HepG2 (cell line): ENCODE results near the gene PHYH. TPM values are rescaled to one million over a fixed set of nuclear protein-coding genes. Genes with fewer than 3 reads are reported as not detected.

ENCODE experiments used
- ATAC-seq: fragments of 200-7000 bp; cut with Tn5 transposase; 3 replicates; pipeline ENCODE4 v1.9.1; 2020; ENCODE audit warnings: mild to moderate bottlenecking, moderate library complexity
- BruUV-seq: library from RNA; stranded (reverse); fragments of 400-500 nt; replicated peaks from 2 replicates; lab custom pipeline; 2021; lab: Mats Ljungman, UMichigan
- CTCF ChIA-PET: fragments of 300-600 bp; formaldehyde crosslinking; extraction: SDS; loops from one replicate; lab custom pipeline; 2021; ENCODE audit warnings: low total read pairs, inconsistent platforms, low intra/inter-chr PET ratio; lab: Yijun Ruan, JAX
- POLR2A ChIA-PET: fragments of 350-600 bp; sonication (Branson Sonifier 250); formaldehyde crosslinking; loops from one replicate; lab custom pipeline; 2020; ENCODE audit warnings: antibody characterized with exemption, inconsistent platforms; lab: Yijun Ruan, JAX
- DNase-seq: peaks from one replicate; pipeline ENCODE4 v3.0.0-alpha.2; 2015; ENCODE audit warnings: low spot score
- FAIRE-seq: peaks from 3 replicates; lab custom pipeline; 2011; peaks lifted over from hg19 to GRCh38; lab: Jason Lieb, UNC
- H2AFZ ChIP-seq: one replicate; pipeline ENCODE4 v1.6.1; 2011; ENCODE audit warnings: low read length, inconsistent platforms
- H3K27ac ChIP-seq: fragments of 300-600 bp; 3 replicates; pipeline ENCODE4 v1.8.0; 2011; ENCODE audit warnings: mixed run types, mild to moderate bottlenecking, mixed read lengths, low read length, inconsistent platforms; ENCODE audit not compliant: insufficient read depth; ENCODE audit errors: extremely low read length
- H3K27me3 ChIP-seq, 2 experiments: fragments of 200-600 bp in 1 of 2; 2 replicates in 1 of 2; 3 replicates in 1 of 2; pipeline versions ENCODE4 v1.6.0 to v1.8.0; 2011; ENCODE audit warnings: low read length in 2 of 2, mild to moderate bottlenecking in 2 of 2, moderate library complexity in 2 of 2, inconsistent platforms in 1 of 2; ENCODE audit not compliant: insufficient read depth in 2 of 2, control insufficient read depth in 1 of 2
- H3K36me3 ChIP-seq, 2 experiments: fragments of 200-600 bp in 1 of 2; replicated peaks in 1 of 2; 2 replicates in 1 of 2; 3 replicates in 1 of 2; pipeline versions ENCODE4 v1.5.1 to v1.8.0; 2011; ENCODE audit warnings: low read length in 2 of 2, inconsistent platforms in 1 of 2; ENCODE audit not compliant: insufficient read depth in 2 of 2, control insufficient read depth in 1 of 2
- H3K4me1 ChIP-seq: 2 replicates; pipeline ENCODE4 v1.5.1; 2012; ENCODE audit warnings: low read length, inconsistent platforms; ENCODE audit not compliant: insufficient read depth
- H3K4me2 ChIP-seq: 2 replicates; pipeline ENCODE4 v1.6.0; 2011; ENCODE audit warnings: low read depth, low read length, inconsistent platforms
- H3K4me3 ChIP-seq, 3 experiments: fragments of 200-600 bp in 1 of 3; sonication (generic), shearing (Covaris generic) in 1 of 3; replicated peaks in 1 of 3; 2 replicates each; pipeline ENCODE4 v1.5.1; 2011 to 2016; ENCODE audit warnings: low read length in 3 of 3, inconsistent platforms in 2 of 3, low read depth in 2 of 3, mild to moderate bottlenecking in 2 of 3, control low read depth in 1 of 3, mixed read lengths in 1 of 3; ENCODE audit not compliant: insufficient read depth in 1 of 3
- H3K79me2 ChIP-seq: one replicate; pipeline ENCODE4 v1.6.1; 2011; ENCODE audit warnings: low read length, inconsistent platforms; ENCODE audit not compliant: insufficient read depth
- H3K9ac ChIP-seq: 2 replicates; pipeline ENCODE4 v1.6.0; 2011; ENCODE audit warnings: mild to moderate bottlenecking, low read depth, low read length, inconsistent platforms; ENCODE audit not compliant: insufficient read depth
- H3K9me3 ChIP-seq: 2 replicates; pipeline ENCODE4 v1.5.1; 2012; ENCODE audit warnings: mild to moderate bottlenecking, low read length
- H4K20me1 ChIP-seq: 2 replicates; pipeline ENCODE4 v1.6.0; 2011; ENCODE audit warnings: inconsistent platforms, mild to moderate bottlenecking, low read length, moderate library complexity; ENCODE audit not compliant: insufficient read depth
- BCL6 ChIP-seq: IDR thresholded peaks from 2 replicates; pipeline ENCODE4 v1.6.1; 2016; ENCODE audit warnings: missing genetic modification reagents, missing compliant biosample characterization
- FOXA3 ChIP-seq: IDR thresholded peaks from 2 replicates; pipeline ENCODE4 v1.6.1; 2016; ENCODE audit warnings: missing genetic modification reagents, missing compliant biosample characterization
- HNF1B ChIP-seq: sonication (generic); formaldehyde crosslinking; IDR thresholded peaks from 2 replicates; pipeline ENCODE4 v1.5.1; 2020; ENCODE audit warnings: mild to moderate bottlenecking, moderate library complexity, missing genetic modification reagents
- HNF4A ChIP-seq: sonication (generic); formaldehyde crosslinking; IDR thresholded peaks from 2 replicates; pipeline ENCODE4 v1.4.0; 2020; ENCODE audit warnings: missing genetic modification reagents
- HNRNPUL1 ChIP-seq: fragments of 200-400 bp; formaldehyde crosslinking; IDR thresholded peaks from 2 replicates; pipeline ENCODE4 v1.6.1; 2017; ENCODE audit warnings: low read depth, mild to moderate bottlenecking, low read length, moderate library complexity
- RAD51 ChIP-seq: fragments of 450-650 bp; IDR thresholded peaks from 2 replicates; pipeline ENCODE4 v1.6.1; 2016; ENCODE audit warnings: borderline replicate concordance
- RFX1 ChIP-seq: fragments of 450-650 bp; IDR thresholded peaks from 2 replicates; pipeline ENCODE4 v1.6.1; 2017
- U2AF1 ChIP-seq: fragments of 200-400 bp; formaldehyde crosslinking; optimal IDR thresholded peaks from 2 replicates; pipeline ENCODE3; 2017; ENCODE audit warnings: mild to moderate bottlenecking, low read depth, low read length
- ZFP1 ChIP-seq: IDR thresholded peaks from 2 replicates; pipeline ENCODE4 v1.6.1; 2016
- ZNF264 ChIP-seq: sonication (generic); formaldehyde crosslinking; IDR thresholded peaks from 2 replicates; pipeline ENCODE4 v1.4.0; 2020; ENCODE audit warnings: missing genetic modification reagents
- ZNF282 ChIP-seq: fragments of 450-650 bp; IDR thresholded peaks from 2 replicates; pipeline ENCODE4 v1.6.1; 2018; ENCODE audit not compliant: partially characterized antibody
- ZNF678 ChIP-seq: sonication (generic); formaldehyde crosslinking; IDR thresholded peaks from 2 replicates; pipeline ENCODE4 v1.4.0; 2020; ENCODE audit warnings: mild to moderate bottlenecking, missing genetic modification reagents
- ZSCAN30 ChIP-seq: sonication (generic); formaldehyde crosslinking; IDR thresholded peaks from 2 replicates; pipeline ENCODE4 v1.5.0; 2020; ENCODE audit warnings: mild to moderate bottlenecking, missing genetic modification reagents
- WGBS: methylation state at CpG from one replicate; pipeline ENCODE4 v1.1.6; 2017; ENCODE audit warnings: low lambda C conversion rate; 5-methylcytosine and 5-hydroxymethylcytosine counted together
- in situ Hi-C: cut with HindIII; loops from 2 replicates; pipeline ENCODE4 v1.10.0; 2017; ENCODE audit warnings: low pct_unique_long_range_greater_than_20kb; ENCODE audit not compliant: extremely low pct_ligation_motif_present
- intact Hi-C: fragments of 100-400 bp; cut with micrococcal nuclease; formaldehyde crosslinking; loops from one replicate; pipeline ENCODE4 v1.10.0; 2022; ENCODE audit not compliant: unreplicated experiment
- polyA plus RNA-seq, 8 experiments: library from polyadenylated mRNA; depleted of rRNA in 3 of 8; stranded (reverse) in 7 of 8; unstranded in 1 of 8; fragments of >200 nt; fragmentation: Illumina TruSeq in 4 of 8; extraction: Trizol in 4 of 8; gene quantifications; 2 replicates each; pipeline versions ENCODE4 v1.2.1 to v1.2.3, GENCODE V29; 2011 to 2016; ENCODE audit warnings: low read depth in 4 of 8, missing spikeins in 1 of 8, mixed read lengths in 1 of 8; ENCODE audit not compliant: insufficient read depth in 1 of 8
- total RNA-seq, 5 experiments: library from RNA; depleted of rRNA; stranded (reverse); fragments of >200 nt; fragmentation: Illumina TruSeq; extraction: Trizol; gene quantifications; 2 replicates each; pipeline ENCODE4 v1.2.3, GENCODE V29; 2016; ENCODE audit warnings: low read depth in 1 of 5
- TF ChIP-seq, protein P1 (sequence below): sonication (generic); formaldehyde crosslinking; IDR thresholded peaks from 2 replicates; pipeline ENCODE4 v1.5.1; 2020; ENCODE audit warnings: missing genetic modification reagents, mild to moderate bottlenecking, borderline replicate concordance

The PHYH gene
- total and polyA plus RNA-seq, 2 of the 13 experiments (the other 11 are each of a cell fraction or from before 2014, with no cell fraction given), result 27.2 to 34.5 TPM

DNA sequence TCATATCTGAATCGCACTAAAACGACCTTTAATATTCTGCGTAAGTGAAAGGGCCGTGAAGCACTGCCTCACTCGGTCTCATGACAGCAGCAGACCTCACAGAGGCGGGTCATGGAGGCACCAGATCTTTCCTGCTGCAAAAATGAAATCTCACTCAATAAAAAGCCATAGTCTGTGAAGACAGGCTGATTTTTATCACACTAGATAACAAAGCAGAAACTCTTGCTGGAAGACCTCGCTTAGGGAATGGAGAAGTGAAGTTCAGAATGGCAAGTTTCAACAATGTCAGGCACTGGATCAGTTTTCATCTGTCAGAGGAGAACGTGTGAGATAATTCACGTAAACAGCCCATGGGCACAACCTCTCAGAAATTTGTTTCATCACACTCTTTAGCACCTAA is 40.2 kb upstream of the PHYH start (continued):
- TF ChIP-seq, protein P1, sequence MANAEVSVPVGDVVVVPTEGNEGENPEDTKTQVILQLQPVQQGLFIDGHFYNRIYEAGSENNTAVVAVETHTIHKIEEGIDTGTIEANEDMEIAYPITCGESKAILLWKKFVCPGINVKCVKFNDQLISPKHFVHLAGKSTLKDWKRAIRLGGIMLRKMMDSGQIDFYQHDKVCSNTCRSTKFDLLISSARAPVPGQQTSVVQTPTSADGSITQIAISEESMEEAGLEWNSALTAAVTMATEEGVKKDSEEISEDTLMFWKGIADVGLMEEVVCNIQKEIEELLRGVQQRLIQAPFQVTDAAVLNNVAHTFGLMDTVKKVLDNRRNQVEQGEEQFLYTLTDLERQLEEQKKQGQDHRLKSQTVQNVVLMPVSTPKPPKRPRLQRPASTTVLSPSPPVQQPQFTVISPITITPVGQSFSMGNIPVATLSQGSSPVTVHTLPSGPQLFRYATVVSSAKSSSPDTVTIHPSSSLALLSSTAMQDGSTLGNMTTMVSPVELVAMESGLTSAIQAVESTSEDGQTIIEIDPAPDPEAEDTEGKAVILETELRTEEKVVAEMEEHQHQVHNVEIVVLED (CRISPR knock-in tag), result no peak
- TF ChIP-seq ZSCAN30 (CRISPR knock-in tag), result no peak
- no peak for TF ChIP-seq HNF1B (CRISPR knock-in tag)
- no peak for TF ChIP-seq RAD51
- TF ChIP-seq FOXA3, result no peak
- TF ChIP-seq ZNF264 (CRISPR knock-in tag), result no peak
- no peak for TF ChIP-seq BCL6 (CRISPR knock-in tag)
- TF ChIP-seq ZNF282, result no peak
- no peak for TF ChIP-seq ZNF678 (CRISPR knock-in tag)

DNA sequence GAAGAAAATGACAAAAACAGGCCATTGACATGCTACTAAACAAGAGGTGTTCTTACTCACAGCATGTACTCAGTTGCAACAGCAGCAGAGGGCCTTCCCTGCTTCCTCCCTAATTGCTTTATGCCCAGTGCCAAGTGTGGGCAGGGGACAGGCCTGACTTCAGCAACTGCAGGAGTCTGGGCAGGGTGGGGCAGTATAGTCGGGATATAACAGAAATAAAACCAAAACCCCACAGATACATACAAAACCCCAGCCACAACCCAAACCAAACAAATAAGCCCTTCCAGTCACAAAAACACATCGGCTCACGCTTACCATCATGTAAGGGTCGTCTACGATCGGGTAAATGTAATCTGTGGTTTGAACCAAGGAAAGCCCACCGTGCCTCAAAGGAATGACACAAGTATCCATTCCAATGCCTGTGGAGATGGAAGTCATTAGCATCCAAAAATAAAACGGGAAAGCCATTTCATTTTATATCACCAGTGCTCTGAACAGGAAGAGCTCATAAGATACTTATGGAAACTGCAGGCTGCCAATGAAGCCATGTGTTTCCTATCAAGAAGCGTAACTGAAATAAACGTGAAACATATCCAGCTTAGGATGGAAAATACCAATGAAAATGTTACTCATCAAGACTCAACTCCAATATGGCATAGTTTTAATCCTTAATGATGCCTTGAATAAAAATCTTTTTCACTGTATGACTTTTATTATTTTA is 38.7 kb upstream of the PHYH start:
- in situ Hi-C loops (no loop called here), intact Hi-C loops (no loop called here)
- H2AFZ ChIP-seq, result no peak overlapping the region
- WGBS, result over 99% methylated on average over 10 of the region's 10 CpGs
- no peaks in the 10 kb centered on the region for H3K4me1 ChIP-seq
- CTCF ChIA-PET, result no interaction called here
- H4K20me1 ChIP-seq, result no peaks in the 10 kb centered on the region
- no TSS peak for BruUV-seq
- DNase-seq (no peak), FAIRE-seq (no peak), ATAC-seq (no peak)
- H3K4me2 ChIP-seq, result no peak overlapping the region
- peaks cover 13% of the 10 kb centered on the region for H3K79me2 ChIP-seq
- H3K9ac ChIP-seq, result no peak overlapping the region
- H3K27me3 ChIP-seq, result no peaks in the 10 kb centered on the region
- no peak overlapping the region for H3K4me3 ChIP-seq
- TF ChIP-seq RFX1 (no peak), HNRNPUL1 (no peak), ZFP1 (CRISPR knock-in tag) (no peak), ZSCAN30 (CRISPR knock-in tag) (no peak), U2AF1 (no peak), HNF4A (CRISPR knock-in tag) (no peak)
- H3K36me3 ChIP-seq, result peaks cover 8 to 47% of the 10 kb centered on the region in 2 experiments; a peak in 4 of 5 replicates
- no peak overlapping the region for H3K27ac ChIP-seq
- POLR2A ChIA-PET, result no interaction called here
- H3K9me3 ChIP-seq, result no peaks in the 10 kb centered on the region
